H1 (cell line): ENCODE results near the gene HSPA12A. TPM values are rescaled to one million over a fixed set of nuclear protein-coding genes. Genes with fewer than 3 reads are reported as not detected.

Experiments
- ATF3 ChIP-seq: IDR thresholded peaks from 2 replicates; pipeline ENCODE4 v1.6.1; 2011; ENCODE audit warnings: low read depth, mild to moderate bottlenecking, low read length; ENCODE audit not compliant: insufficient read depth
- BACH1 ChIP-seq: IDR thresholded peaks from 2 replicates; pipeline ENCODE4 v1.6.1; 2012; ENCODE audit warnings: low read length, improper control_type of control experiment
- BRCA1 ChIP-seq: IDR thresholded peaks from 2 replicates; pipeline ENCODE4 v1.6.1; 2012; ENCODE audit warnings: low read depth, low read length, improper control_type of control experiment
- CBX8 ChIP-seq: fragments of 300-800, 300-1000 bp; sonication (generic); IDR thresholded peaks from 2 replicates; pipeline ENCODE4 v1.7.1; 2016; ENCODE audit warnings: low read depth, low read length, borderline replicate concordance
- CEBPB ChIP-seq: IDR thresholded peaks from 2 replicates; pipeline ENCODE4 v1.6.1; 2012; ENCODE audit warnings: low read depth, low read length
- CREB1 ChIP-seq: IDR thresholded peaks from 2 replicates; pipeline ENCODE4 v1.6.1; 2012; ENCODE audit warnings: inconsistent platforms
- CTCF ChIP-seq, 3 experiments: IDR thresholded peaks; 1 replicate in 2 of 3; 2 replicates in 1 of 3; pipeline versions ENCODE4 v1.5.1 to v1.6.1; 2011; ENCODE audit warnings: low read length in 3 of 3, mild to moderate bottlenecking in 3 of 3, inconsistent platforms in 2 of 3, low read depth in 1 of 3, moderate library complexity in 1 of 3; ENCODE audit not compliant: insufficient read depth in 1 of 3; ENCODE audit errors: control extremely low read depth in 1 of 3
- HDAC2 ChIP-seq, 2 experiments: fragments of 300-600 bp in 1 of 2; sonication (generic) in 1 of 2; IDR thresholded peaks; 2 replicates each; pipeline ENCODE4 v1.6.1; 2011 to 2012; ENCODE audit warnings: low read depth in 2 of 2, low read length in 2 of 2, mild to moderate bottlenecking in 2 of 2, moderate library complexity in 2 of 2, borderline replicate concordance in 1 of 2, inconsistent platforms in 1 of 2
- HDAC6 ChIP-seq: IDR thresholded peaks from one replicate; pipeline ENCODE4 v1.7.1; 2012; ENCODE audit warnings: low read depth, mild to moderate bottlenecking, inconsistent platforms, low read length, moderate library complexity
- KDM4A ChIP-seq: IDR thresholded peaks from one replicate; pipeline ENCODE4 v1.7.1; 2012; ENCODE audit warnings: low read depth, mild to moderate bottlenecking, moderate library complexity, low read length, inconsistent platforms; ENCODE audit not compliant: severe bottlenecking
- MAFK ChIP-seq: IDR thresholded peaks from 2 replicates; pipeline ENCODE4 v1.6.1; 2012; ENCODE audit warnings: low read depth, mild to moderate bottlenecking, improper control_type of control experiment, low read length
- MAX ChIP-seq: IDR thresholded peaks from 2 replicates; pipeline ENCODE4 v1.6.1; 2012; ENCODE audit warnings: inconsistent platforms
- NRF1 ChIP-seq: IDR thresholded peaks from 2 replicates; pipeline ENCODE4 v1.6.1; 2011; ENCODE audit warnings: mild to moderate bottlenecking, low read depth, low read length, improper control_type of control experiment
- RBBP5 ChIP-seq: IDR thresholded peaks from 2 replicates; pipeline ENCODE4 v1.7.1; 2012; ENCODE audit warnings: low read depth, mild to moderate bottlenecking, inconsistent platforms, low read length, moderate library complexity, borderline replicate concordance
- RFX5 ChIP-seq: IDR thresholded peaks from 2 replicates; pipeline ENCODE4 v1.6.1; 2011; ENCODE audit warnings: low read depth, low read length, improper control_type of control experiment, borderline replicate concordance
- SIN3A ChIP-seq, 2 experiments: IDR thresholded peaks in 1 of 2; conservative IDR thresholded peaks in 1 of 2; 2 replicates each; pipeline ENCODE4 v1.6.1; 2011 to 2012; ENCODE audit warnings: low read length in 2 of 2, improper control_type of control experiment in 1 of 2, low read depth in 1 of 2, mild to moderate bottlenecking in 1 of 2
- SP1 ChIP-seq: IDR thresholded peaks from 2 replicates; pipeline ENCODE4 v1.6.1; 2011; ENCODE audit warnings: low read depth, low read length
- SUZ12 ChIP-seq: fragments of 200-600 bp; sonication (generic); IDR thresholded peaks from 2 replicates; pipeline ENCODE4 v1.6.1; 2012; ENCODE audit warnings: mild to moderate bottlenecking, inconsistent platforms, low read length, moderate library complexity, mixed read lengths
- TAF7 ChIP-seq: optimal IDR thresholded peaks from 2 replicates; pipeline ENCODE3; 2011; ENCODE audit warnings: low read depth, mild to moderate bottlenecking, inconsistent platforms, low read length, moderate library complexity, borderline replicate concordance
- TBP ChIP-seq: IDR thresholded peaks from 2 replicates; pipeline ENCODE4 v1.6.1; 2011; ENCODE audit warnings: low read depth, low read length, improper control_type of control experiment
- TEAD4 ChIP-seq: IDR thresholded peaks from 2 replicates; pipeline ENCODE4 v1.6.1; 2012; ENCODE audit warnings: low read depth, low read length, inconsistent platforms, mixed read lengths
- ZNF274 ChIP-seq: IDR thresholded peaks from 2 replicates; pipeline ENCODE4 v1.7.0; 2012; ENCODE audit warnings: low read length, borderline replicate concordance; ENCODE audit errors: extremely low read depth
- polyA plus RNA-seq, 7 experiments: library from polyadenylated mRNA; depleted of rRNA in 3 of 7; stranded (reverse) in 5 of 7; unstranded in 2 of 7; fragments of >200 nt in 5 of 7; fragments of 200-250 nt in 2 of 7; gene quantifications; 1 replicate in 5 of 7; 2 replicates in 1 of 7; 4 replicates in 1 of 7; pipeline versions ENCODE4 v1.2.1 to v1.2.3, GENCODE V29; 2011 to 2013; ENCODE audit warnings: missing spikeins in 2 of 7, mixed read lengths in 2 of 7
- total RNA-seq: library from RNA; stranded (reverse); fragmentation: NEBNext Ultra II Directional; extraction: Animal tissue kit (Norgen Biotek cat#: 25700); gene quantifications from 2 replicates; pipeline ENCODE4 v1.2.1, GENCODE V29; 2021

The HSPA12A gene
- total and polyA plus RNA-seq, 2 of the 8 experiments (the other 6 are each of a cell fraction or from before 2014, with no cell fraction given): 3.1 to 6.9 TPM

- TF ChIP-seq HDAC2 (IDR thresholded peaks at IDR 0.05; ENCODE audit: borderline replicate concordance in 1 of 2, low read depth in 2 of 2, low read length in 2 of 2) (no peak; a peak in 1 of 4 replicates), KDM4A (peak; percentile 54), CREB1 (no peak), ATF3 (no peak), CBX8 (no peak), TAF7 (no peak), CTCF (IDR thresholded peaks at IDR 0.05; ENCODE audit: control extremely low read depth in 1 of 3, insufficient read depth in 1 of 3, low read depth in 1 of 3, low read length in 3 of 3) (peak; percentile 70 to 93 (median 92)), TEAD4 (no peak), BACH1 (0 out of 2 replicates have a peak, but pooled peaks have one; percentile 25), RFX5 (no peak), SUZ12 (no peak), BRCA1 (no peak), MAX (peak; percentile 75), TBP (no peak), HDAC6 (no peak), MAFK (no peak), RBBP5 (no peak), SP1 (no peak), SIN3A (conservative IDR thresholded peaks at IDR 0.05 in 1 of 2, IDR thresholded peaks at IDR 0.05 in 1 of 2; ENCODE audit: low read depth in 1 of 2, low read length in 2 of 2) (no peak), ZNF274 (no peak), CEBPB (no peak), NRF1 (no peak)
Observed at GRCh38 chr10:116627386-116627933, 114.9 kb downstream of the HSPA12A start (continued).
